ENCODE results near the gene GOLGA6L6.
"Not testable (repeated sequence)": the region's sequence is repeated elsewhere in the genome, so short reads cannot be mapped to it uniquely, and the experiment has no call there.

Gene GOLGA6L6

DNA sequence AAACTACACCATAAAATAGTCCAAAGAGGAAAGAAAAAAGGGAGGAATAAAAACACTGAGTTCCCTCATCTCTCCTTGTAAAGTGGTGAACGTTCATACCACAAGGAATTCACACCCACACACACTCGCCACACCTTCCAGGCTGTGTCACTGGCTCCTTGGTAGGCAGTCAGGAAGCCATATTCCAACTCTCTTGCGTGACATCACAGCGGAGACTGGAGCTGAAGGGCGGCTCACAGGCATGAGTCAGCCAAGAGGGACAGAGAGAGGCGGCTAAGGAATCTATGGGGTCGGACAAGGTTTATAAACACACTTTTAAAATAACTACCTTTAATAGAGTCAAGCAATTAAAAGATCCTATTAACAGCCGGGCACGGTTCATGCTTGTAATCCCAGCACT is 43.8 kb downstream of the GOLGA6L6 start:
- H3K27me3 ChIP-seq (ENCODE audit: control insufficient read depth, insufficient read depth, low read length); H3K4me1 ChIP-seq (ENCODE audit: control insufficient read depth, insufficient read depth, low read length); H3K9ac ChIP-seq (ENCODE audit: low read length); H3K9me3 ChIP-seq (ENCODE audit: control insufficient read depth, low read length); H3K4me3 ChIP-seq (ENCODE audit: low read length); H3K36me3 ChIP-seq (ENCODE audit: control insufficient read depth, insufficient read depth, low read length): not testable (repeated sequence)

DNA sequence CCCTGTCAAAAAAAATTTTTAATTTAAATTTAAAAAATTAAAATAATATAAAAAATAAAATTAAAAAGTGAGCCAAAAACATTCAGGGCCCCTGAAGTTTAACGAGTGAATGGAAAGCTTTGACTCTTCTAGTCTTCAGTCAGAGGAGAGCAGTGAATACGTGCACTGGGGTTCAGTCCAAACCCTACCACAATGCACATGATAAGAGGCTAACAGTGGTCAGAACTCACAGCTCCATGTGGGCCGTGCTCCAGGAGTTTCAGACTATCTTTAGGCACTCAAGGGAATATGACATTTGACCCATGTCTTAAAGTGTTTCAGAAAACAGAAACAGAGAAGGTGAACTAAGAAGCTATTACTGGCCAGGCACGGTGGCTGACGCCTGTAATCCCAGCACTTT is 48.6 kb downstream of the GOLGA6L6 start:
- H3K4me3 ChIP-seq (ENCODE audit: low read length); H3K9ac ChIP-seq (ENCODE audit: low read length); H3K9me3 ChIP-seq (ENCODE audit: control insufficient read depth, low read length); H3K27me3 ChIP-seq (ENCODE audit: control insufficient read depth, insufficient read depth, low read length); H3K36me3 ChIP-seq (ENCODE audit: control insufficient read depth, insufficient read depth, low read length); H3K4me1 ChIP-seq (ENCODE audit: control insufficient read depth, insufficient read depth, low read length): not testable (repeated sequence)

DNA sequence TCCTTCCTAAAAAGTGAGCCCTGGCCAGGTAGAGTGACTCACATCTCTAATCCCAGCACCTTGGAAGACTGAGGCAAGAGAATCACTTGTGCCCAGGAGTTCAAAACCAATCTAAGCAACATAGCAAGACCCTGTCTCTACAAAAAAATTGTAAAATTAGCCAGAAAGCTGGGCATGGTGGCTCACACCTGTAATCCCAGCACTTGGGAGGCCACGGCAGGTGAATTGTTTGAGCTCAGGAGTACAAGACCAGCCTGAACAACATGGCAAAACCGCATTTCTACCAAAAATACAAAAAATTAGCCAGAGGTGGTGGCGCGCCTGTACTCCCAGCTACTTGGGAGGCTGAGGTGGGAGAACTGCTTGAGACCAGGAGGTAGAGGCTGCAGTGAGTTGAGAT is 49.0 kb downstream of the GOLGA6L6 start:
- not testable (repeated sequence) for H3K9me3 ChIP-seq (ENCODE audit: control insufficient read depth, low read length); H3K27me3 ChIP-seq (ENCODE audit: control insufficient read depth, insufficient read depth, low read length); H3K36me3 ChIP-seq (ENCODE audit: control insufficient read depth, insufficient read depth, low read length); H3K9ac ChIP-seq (ENCODE audit: low read length); H3K4me3 ChIP-seq (ENCODE audit: low read length); H3K4me1 ChIP-seq (ENCODE audit: control insufficient read depth, insufficient read depth, low read length)

DNA sequence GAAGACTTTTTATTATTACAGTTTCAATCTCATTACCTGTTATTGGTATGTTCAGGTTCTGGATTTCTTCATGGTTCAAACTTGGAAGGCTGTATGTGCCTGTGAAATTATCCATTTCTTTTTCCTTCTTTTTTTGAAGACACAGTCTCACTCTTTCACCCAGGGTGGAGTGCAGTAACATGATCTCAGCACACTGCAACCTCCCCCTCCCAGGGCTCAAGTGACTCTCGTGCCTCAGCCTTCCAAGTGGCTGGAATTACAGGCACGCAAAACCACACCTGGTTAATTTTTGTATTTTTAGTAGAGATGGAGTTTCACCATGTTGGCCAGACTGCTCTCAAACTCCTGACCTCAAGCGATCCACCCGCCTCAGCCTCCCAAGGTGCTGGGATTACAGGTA is 52.3 kb downstream of the GOLGA6L6 start:
- not testable (repeated sequence) for H3K27me3 ChIP-seq (ENCODE audit: control insufficient read depth, insufficient read depth, low read length); H3K4me1 ChIP-seq (ENCODE audit: control insufficient read depth, insufficient read depth, low read length); H3K9me3 ChIP-seq (ENCODE audit: control insufficient read depth, low read length); H3K4me3 ChIP-seq (ENCODE audit: low read length); H3K9ac ChIP-seq (ENCODE audit: low read length); H3K36me3 ChIP-seq (ENCODE audit: control insufficient read depth, insufficient read depth, low read length)
